IMR-90 (cell line): ENCODE measurements around the gene SDS.

Experiments
- BHLHE40 ChIP-seq: fragments of 150-350 bp; IDR thresholded peaks from 2 replicates; pipeline ENCODE4 v1.6.1; 2016; ENCODE audit warnings: mild to moderate bottlenecking, low read depth, low read length
- CEBPB ChIP-seq: IDR thresholded peaks from 2 replicates; pipeline ENCODE4 v1.6.1; 2012; ENCODE audit warnings: low read depth, low read length, improper control_type of control experiment
- FOS ChIP-seq: fragments of 150-350 bp; IDR thresholded peaks from 2 replicates; pipeline ENCODE4 v1.6.1; 2016; ENCODE audit warnings: low read depth, low read length
- POLR2A ChIP-seq: IDR thresholded peaks from 2 replicates; pipeline ENCODE4 v1.6.1; 2012; ENCODE audit warnings: mild to moderate bottlenecking, low read depth, low read length
- RAD21 ChIP-seq: IDR thresholded peaks from 2 replicates; pipeline ENCODE4 v1.6.1; 2012; ENCODE audit warnings: low read length, improper control_type of control experiment
- RFX5 ChIP-seq: IDR thresholded peaks from 2 replicates; pipeline ENCODE4 v1.8.0; 2012; ENCODE audit warnings: low read depth, mild to moderate bottlenecking, low read length, moderate library complexity
- SMC3 ChIP-seq: fragments of 150-350 bp; IDR thresholded peaks from 2 replicates; pipeline ENCODE4 v1.6.1; 2016; ENCODE audit warnings: low read depth, mild to moderate bottlenecking, antibody characterized with exemption, low read length, moderate library complexity
- TF ChIP-seq, protein P1 (sequence below): conservative IDR thresholded peaks from 2 replicates; pipeline ENCODE4 v1.5.1; 2012; ENCODE audit warnings: mild to moderate bottlenecking, low read depth, low read length, improper control_type of control experiment

DNA sequence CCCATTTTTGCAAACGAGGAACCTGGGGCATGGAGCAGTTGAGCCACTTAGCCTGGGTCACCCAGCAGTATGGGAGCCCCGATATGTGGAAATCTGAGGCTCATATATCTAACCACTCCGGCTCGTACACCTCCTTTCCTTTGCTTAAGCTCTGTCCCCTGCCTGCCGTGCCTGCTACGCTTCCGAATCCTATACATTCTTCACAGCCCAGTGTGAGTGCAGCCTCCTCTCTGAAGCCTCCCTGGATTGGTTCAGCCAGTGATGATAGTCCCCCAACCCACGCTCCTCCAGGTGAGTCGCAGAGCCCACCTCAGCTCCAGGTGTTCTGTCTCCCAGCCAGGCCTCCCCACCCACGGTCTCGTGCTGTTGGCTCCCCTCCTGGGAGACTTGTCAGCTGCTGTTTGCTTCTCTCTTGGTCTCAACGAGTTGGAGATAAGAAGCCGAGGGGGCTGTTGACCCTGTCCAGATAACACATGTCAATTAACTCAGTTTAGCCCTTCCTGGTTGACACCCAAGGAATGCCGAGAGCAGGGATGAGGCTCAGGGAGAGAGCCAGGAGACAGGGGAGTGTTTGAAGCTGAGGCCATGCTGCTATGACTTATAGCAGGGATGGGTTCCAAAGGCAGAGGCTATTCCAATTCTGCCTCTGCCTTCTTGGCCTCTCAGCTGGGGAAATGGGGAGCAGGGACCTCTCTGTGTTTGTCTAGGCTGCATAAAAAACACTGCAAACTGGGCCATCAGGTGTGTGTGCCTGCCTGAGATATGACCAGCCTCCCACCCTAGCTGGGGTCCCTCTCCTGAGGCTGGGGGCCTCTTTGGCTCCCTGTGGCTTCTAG, 37.5 kb upstream of the SDS start:
- TF ChIP-seq POLR2A (no peak), RFX5 (no peak), BHLHE40 (no peak), CEBPB (no peak), RAD21 (no peak), SMC3 (no peak), FOS (no peak)
- TF ChIP-seq, protein P1, sequence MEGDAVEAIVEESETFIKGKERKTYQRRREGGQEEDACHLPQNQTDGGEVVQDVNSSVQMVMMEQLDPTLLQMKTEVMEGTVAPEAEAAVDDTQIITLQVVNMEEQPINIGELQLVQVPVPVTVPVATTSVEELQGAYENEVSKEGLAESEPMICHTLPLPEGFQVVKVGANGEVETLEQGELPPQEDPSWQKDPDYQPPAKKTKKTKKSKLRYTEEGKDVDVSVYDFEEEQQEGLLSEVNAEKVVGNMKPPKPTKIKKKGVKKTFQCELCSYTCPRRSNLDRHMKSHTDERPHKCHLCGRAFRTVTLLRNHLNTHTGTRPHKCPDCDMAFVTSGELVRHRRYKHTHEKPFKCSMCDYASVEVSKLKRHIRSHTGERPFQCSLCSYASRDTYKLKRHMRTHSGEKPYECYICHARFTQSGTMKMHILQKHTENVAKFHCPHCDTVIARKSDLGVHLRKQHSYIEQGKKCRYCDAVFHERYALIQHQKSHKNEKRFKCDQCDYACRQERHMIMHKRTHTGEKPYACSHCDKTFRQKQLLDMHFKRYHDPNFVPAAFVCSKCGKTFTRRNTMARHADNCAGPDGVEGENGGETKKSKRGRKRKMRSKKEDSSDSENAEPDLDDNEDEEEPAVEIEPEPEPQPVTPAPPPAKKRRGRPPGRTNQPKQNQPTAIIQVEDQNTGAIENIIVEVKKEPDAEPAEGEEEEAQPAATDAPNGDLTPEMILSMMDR, result no peak
